Stimulated activated CD8-positive, alpha-beta memory T cell treated with anti-CD3 and anti-CD28 coated beads, Interleukin-7, amount 100 ng/mL, for 24 hours (primary cell): ENCODE results near the gene COL4A2.

ENCODE experiments used
- DNase-seq: peaks from one replicate; pipeline ENCODE4 v3.0.0-alpha.2; 2020; ENCODE audit warnings: low read depth

Gene COL4A2

DNA sequence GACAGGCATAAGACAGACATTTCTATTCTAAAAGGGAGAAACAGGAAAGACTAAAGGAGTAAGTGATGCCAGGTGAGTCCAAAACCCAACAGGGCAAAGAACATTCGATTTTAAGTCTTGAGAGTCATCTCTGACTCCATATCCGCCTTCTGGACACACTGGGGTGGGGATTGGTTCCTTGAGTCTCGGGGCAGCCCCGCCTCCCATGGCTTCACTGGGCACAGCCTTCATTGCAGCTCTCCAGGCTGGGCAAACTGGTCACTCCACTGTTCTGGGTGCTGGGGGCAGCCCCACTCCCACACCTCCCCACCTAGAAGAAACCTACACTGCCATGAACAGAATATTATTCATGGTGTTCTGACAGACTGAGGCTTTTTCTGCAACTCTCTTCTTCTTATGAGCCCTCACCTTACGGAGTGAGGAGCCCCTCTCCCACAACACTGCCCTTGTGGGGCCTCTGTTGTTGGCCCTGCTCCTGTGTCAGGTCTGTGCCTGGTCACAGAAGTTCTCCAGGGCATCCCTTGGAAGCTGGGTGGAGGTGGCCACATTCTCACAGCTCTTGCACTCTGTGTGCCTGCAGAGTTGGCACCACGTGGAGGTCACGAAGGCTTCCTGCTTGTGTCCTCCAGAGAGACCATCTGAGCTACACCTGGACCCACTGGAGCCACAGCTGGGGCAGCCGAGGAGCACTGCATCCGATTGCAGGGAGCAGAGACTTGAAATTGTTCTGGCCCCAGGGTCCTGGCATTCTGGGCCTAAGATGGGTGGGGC lies 95.4 kb downstream of the COL4A2 start:
- no peak for DNase-seq

DNA sequence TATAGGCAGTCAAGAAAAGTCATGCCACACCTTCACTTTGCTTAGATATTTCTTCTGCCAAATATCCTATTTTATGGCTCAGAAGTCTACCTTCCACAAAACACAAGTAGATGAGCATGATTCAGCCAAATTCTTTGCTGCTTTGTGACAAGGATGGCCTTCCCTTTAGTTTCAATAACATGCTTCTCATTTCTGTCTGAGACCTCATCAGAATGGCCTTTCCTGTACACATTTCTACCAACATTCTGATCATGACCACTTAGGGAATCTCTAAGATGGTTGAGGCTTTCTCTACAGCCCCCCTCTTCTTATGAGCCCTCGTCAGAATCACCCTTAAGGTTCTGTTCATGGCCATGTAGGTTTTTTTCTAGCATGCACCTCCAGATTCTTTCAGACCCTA lies 96.2 kb downstream of the COL4A2 start:
- DNase-seq = no peak

- no peak for DNase-seq
Observed at GRCh38 chr13:110403721-110404120, 96.6 kb downstream of the COL4A2 start.

DNA sequence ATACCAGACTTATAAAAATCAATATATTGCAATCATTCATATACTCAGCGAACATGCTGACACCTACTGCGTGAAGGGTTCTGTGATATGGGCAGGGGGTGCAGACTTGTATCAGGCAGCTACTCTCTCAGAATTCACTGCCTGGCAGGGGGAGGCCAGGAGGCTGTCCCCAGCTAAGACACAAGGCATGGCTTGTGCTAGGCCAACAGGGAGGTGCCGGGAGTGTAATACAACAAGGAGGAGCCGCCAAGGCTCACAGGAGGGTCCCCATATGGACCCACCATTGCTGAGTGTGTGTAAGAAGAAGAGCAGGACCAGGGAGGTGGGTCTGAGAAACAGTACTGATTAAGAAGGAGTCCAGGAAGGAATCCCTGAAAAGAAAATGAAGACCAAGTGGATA lies 97.2 kb downstream of the COL4A2 start:
- DNase-seq = no peak

DNA sequence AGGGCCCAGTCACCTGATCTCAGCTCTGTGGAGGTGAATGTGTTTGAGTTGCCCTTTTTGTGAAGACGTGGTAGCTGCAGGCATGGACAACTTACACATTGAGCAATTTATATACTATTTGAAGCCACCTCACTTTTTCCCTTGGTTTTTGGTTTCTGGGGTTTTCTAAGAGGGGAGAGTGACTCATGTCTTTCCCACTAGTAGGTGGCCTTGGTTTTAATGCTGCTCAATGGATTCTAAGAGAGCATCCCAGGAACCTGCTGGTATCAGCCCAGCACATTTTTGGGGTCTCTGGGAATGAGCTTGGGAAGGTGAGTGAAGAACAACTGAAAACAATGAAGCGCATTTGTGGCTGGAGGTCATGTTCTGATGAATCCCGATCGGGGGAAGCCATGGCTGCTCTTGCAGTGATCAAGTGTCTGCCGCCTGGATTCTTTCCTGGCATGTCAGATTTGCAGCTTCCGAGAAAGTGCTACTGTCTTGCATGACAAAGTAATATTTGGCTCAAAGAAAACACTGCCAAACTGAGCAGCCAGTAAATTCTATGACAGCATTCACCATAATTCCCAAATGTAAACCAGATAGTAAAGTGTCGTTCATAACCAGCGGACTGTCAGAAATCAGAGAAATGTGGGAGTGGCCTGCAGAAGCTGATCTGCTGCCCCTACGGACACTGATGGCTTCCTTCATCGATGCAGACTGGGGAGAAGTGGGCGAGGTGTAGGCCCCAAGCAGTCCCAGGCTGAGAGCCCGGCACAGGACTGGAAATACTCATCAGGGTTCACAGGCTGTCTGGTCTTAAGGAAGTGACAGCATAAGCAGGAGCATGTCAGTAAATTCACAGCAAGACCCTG lies 98.7 kb downstream of the COL4A2 start:
- no peak for DNase-seq

GRCh38 chr13:110407021-110407420 lies 99.9 kb downstream of the COL4A2 start:
- no peak for DNase-seq

- DNase-seq = no peak
Observed at GRCh38 chr13:110407531-110407930, 100.4 kb downstream of the COL4A2 start.

GRCh38 chr13:110408286-110408685 lies 101.2 kb downstream of the COL4A2 start:
- DNase-seq = no peak

GRCh38 chr13:110409581-110409992 lies 102.5 kb downstream of the COL4A2 start:
- DNase-seq = no peak

DNA sequence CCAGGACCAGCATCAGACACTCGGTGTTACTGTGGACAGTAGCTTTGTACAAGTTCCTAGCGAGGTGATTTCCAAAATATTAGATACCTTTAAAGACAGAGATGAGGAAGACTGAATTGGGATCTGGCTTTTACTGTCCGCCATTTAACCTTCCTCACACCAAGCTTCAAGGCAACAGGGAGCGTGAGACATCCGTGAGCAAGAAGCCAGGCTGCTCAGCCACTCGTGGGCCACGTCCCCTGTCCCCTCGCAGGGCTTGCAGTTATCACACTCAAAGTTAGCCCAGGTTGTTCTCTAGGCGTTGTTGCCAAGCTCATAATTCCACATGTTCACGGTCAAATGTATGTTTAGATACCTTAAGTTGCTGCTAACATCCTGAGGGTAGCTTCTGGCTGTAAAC lies 102.9 kb downstream of the COL4A2 start:
- DNase-seq = no peak

GRCh38 chr13:110410936-110411687 lies 104.0 kb downstream of the COL4A2 start:
- DNase-seq = no peak

GRCh38 chr13:110411688-110412059 lies 104.6 kb downstream of the COL4A2 start:
- no peak for DNase-seq

DNA sequence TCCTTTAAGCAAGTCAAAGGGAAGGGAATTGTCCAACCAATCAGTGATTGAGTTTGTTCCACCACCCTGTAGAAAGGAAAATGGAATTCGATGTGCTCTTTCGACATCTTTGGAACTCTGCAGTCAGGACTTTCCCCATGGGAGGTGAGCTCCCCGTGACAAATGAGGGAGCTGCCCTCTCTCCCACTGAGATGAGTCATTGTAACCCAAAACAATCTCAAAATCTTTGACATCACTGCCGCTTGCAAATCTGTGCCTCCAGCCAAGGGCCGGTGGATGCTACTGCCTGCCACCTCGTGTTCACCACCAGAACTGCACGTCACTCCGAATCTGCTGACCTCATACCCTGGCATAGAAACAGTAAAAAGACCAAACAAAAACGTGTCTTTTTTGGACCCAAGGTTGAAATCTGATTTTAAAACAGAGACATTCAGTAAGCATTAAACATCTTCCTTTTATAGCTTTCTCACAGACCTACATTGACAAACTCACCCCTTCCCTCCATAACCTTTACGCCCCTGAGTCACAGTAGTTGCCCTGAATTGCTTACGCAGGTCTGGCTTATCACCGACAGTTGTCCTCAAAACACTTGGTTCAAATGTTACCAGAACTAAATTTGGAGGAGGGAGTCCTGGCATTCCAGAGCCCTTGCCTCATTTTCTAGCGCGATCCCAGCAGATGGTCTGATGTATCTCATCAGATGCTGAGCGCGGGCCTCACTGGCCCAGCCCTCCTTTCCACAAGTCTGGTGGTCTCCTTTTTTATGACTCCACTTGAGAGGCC lies 105.2 kb downstream of the COL4A2 start:
- peak; percentile 41 for DNase-seq

- DNase-seq = no peak
Observed at GRCh38 chr13:110413016-110413675, 106.1 kb downstream of the COL4A2 start.

- no peak for DNase-seq
Observed at GRCh38 chr13:110413676-110414040, 106.6 kb downstream of the COL4A2 start.

DNA sequence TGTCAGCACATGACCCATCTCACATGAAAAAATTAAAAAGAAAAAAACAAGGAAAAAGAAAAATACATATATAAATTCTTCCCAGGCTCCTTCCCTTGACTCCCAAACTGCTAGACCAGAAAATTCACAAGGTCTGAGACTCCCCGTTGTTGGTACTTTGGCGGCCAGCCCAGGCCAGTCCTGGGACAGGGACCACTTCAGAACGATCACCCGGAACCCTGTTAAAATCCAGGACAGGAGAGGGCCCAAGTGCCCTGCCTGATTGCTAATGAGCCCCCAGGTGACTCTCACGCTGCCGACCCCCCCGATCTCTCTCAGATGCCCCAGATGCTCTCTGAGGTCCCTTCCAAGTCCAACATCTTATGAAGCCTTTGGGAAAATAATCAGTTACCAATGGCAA lies 107.2 kb downstream of the COL4A2 start:
- no peak for DNase-seq

GRCh38 chr13:110414931-110415330 lies 107.8 kb downstream of the COL4A2 start:
- no peak for DNase-seq

DNA sequence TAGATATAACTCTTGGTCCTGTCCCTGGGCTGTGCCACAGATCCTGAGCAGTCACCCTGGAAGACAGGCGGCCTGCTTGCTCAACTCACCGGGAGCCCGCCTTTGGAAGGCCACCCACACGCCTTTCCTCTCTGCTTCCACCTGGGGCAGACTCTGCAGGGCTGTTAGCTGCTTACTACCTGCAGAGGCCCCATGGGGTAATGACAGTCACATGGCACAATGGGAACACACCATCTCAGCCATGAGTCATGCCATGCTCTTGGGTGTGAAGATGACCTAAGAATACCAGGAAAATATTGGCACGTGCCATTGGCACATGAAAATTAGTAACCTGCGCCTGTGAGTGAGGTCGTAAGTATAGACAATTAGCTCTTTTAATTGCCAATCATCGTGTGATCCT lies 108.6 kb downstream of the COL4A2 start:
- DNase-seq = no peak

GRCh38 chr13:110416131-110417025 lies 109.3 kb downstream of the COL4A2 start:
- DNase-seq = no peak

DNA sequence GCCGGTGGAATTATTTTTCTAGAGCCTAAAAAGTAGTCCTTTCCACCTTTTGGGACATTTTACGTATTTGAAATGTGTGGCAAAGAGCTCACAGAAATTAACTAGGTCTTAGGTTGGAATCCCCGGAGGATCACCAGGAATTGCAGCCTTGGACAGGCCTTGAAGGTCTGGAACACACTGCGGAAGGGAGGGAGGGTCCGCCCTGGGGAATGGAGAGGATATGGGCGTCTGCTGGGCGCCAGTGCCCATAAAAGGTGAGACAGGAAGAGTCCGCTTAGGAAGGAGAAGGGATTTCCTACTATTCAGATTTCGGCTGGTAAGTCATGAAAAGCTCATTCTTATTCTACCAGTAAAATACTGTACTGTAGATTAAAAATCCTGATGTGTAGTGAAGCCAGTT lies 111.9 kb downstream of the COL4A2 start:
- DNase-seq = no peak
